ENCODE measurements around the gene SLCO4A1.

SLCO4A1 gene

DNA sequence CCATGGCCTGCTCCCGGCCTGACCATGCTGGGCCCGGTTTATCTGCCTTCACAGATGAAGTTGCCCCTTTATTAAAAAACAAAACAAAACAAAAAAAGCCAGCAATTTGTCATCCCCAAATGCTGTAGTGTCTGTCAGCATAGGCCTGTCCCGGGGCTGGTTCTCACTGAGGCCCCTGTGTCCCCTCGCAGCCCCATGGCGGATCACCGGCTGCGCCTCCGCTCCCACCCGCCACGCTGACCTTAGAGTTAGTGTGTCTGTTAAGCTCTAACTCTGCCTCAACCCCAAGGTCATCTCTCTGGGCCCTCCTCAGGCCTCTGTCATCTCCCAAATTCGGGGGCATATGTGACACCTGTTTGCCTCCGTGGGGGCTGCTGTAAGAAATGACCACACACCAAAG lies 11.1 kb downstream of the SLCO4A1 start:
- no peak for DNase-seq (ENCODE audit: low spot score)

GRCh38 chr20:62653951-62654685 lies 11.8 kb downstream of the SLCO4A1 start:
- no peak for DNase-seq (ENCODE audit: low spot score)

GRCh38 chr20:62655282-62656196 lies 13.2 kb downstream of the SLCO4A1 start:
- no peak for DNase-seq (ENCODE audit: low spot score)

GRCh38 chr20:62656197-62656918 lies 14.1 kb downstream of the SLCO4A1 start:
- no peak for DNase-seq (ENCODE audit: low spot score)

DNA sequence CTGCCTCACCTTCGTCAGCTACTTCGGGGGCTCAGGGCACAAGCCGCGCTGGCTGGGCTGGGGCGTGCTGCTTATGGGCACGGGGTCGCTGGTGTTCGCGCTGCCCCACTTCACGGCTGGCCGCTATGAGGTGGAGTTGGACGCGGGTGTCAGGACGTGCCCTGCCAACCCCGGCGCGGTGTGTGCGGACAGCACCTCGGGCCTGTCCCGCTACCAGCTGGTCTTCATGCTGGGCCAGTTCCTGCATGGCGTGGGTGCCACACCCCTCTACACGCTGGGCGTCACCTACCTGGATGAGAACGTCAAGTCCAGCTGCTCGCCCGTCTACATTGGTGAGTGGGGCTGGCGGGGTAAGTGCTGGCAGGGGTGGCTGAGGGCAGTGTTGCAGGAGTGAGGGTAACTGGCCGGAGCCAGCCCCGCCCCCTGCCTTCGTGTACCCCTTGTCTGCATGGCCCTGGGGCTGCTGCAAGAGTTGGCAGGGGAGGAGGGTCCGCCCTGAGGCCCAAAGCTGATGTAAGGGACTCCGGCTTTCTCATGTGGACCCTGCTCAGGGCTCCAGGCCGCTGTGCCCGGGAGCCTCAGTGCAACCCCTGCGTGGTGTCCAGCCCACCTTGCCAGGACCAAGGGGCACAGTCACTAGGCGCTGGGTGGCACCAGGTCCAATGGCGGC lies 14.8 kb downstream of the SLCO4A1 start:
- no peak for DNase-seq (ENCODE audit: low spot score)

GRCh38 chr20:62657589-62657942 lies 15.3 kb downstream of the SLCO4A1 start:
- DNase-seq (ENCODE audit: low spot score) = no peak

GRCh38 chr20:62657956-62658355 lies 15.7 kb downstream of the SLCO4A1 start:
- DNase-seq (ENCODE audit: low spot score) = no peak

- DNase-seq (ENCODE audit: low spot score) = no peak
Observed at GRCh38 chr20:62658593-62659178, 16.4 kb downstream of the SLCO4A1 start.

GRCh38 chr20:62659488-62660239 lies 17.4 kb downstream of the SLCO4A1 start:
- no peak for DNase-seq (ENCODE audit: low spot score)

DNA sequence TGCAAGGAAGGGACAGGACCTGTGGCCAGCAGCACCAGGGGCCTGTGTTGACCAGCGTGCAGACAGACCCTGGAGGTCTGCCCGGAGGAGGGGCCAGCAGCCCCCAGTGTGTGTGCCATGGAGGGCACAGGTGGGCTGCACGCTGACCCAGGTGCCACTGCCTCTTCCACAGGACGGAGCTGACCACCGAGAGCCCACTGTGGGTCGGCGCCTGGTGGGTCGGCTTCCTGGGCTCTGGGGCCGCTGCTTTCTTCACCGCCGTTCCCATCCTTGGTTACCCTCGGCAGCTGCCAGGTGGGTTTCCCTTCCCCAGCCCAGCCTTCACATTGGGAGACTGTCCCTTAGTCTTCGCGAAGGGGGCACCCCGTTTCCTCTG lies 17.9 kb downstream of the SLCO4A1 start:
- no peak for DNase-seq (ENCODE audit: low spot score)

- no peak for DNase-seq (ENCODE audit: low spot score)
Observed at GRCh38 chr20:62660768-62661167, 18.5 kb downstream of the SLCO4A1 start.

- no peak for DNase-seq (ENCODE audit: low spot score)
Observed at GRCh38 chr20:62661647-62662046, 19.3 kb downstream of the SLCO4A1 start.

- no peak for DNase-seq (ENCODE audit: low spot score)
Observed at GRCh38 chr20:62662422-62662821, 20.1 kb downstream of the SLCO4A1 start.

DNA sequence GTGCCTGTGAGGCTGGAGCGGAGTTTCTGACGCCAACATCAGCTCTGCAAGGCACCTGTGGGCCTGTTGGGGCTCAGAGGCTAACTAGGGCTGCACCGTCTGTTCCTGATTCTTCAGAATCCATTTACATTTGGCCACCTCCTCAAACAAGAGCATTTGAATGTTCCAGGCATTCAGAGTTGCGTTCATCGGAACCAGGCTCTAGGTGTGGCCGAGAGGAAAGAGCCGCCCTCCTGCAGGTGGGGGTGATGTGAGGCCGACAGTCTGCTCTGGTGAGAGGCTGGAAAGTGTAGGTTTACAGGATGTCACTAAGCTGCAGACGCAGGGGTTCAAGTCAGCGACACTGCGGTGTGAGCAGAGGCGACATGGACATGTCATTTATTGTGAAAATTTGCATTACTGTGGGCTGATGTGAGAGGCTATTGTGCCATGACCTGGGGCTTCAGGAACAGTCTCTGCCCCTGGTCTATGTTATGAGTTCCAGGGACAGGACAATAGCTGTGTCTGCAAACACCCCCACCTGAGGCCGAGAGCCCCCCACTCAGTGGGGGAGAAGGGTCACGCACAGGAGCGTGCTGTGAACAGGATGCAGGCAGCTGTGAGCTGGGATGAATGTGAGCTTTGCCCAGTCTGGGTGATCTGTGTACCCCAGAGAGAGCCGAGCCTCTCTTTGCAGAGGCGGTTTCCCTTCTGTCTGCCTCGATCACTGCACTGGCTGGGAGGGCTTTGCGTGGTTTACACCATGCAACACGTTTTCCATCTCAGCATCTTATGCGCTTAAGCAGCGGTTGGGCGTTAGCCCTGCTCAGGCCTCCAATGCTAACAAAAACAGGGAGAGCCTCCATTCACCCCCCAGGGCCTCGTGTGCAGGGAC lies 21.1 kb downstream of the SLCO4A1 start:
- DNase-seq (ENCODE audit: low spot score) = no peak

GRCh38 chr20:62664019-62664971 lies 22.0 kb downstream of the SLCO4A1 start:
- DNase-seq (ENCODE audit: low spot score) = no peak

DNA sequence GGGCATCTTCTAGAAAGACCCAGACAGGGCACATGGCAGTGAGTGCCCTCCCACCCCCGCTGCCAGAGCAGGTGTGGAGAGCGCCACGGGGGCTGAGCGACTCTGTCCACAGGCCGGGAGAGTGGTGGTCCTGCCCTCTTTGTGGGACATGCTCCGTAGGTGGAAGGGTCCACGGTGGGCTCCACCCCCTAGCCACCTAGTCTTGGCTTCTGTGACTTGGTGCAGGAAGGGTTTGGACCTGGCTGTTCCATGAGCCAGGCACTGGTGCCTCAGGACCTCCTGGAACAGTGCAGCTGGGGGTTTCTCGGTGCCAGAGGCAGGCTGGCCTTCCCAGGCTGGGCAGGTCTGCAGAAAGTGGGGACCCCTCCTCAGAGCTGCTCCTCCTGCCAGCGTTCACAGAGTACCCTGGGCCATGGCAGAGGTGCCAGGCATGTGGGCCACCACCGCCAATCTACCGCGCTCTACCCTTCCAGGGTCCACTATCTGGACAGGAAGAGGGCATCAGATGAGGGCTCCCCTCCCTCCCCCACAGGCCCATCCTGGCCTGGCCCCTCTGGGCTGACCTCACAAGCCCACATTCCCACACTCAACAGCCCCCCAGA lies 23.0 kb downstream of the SLCO4A1 start:
- no peak for DNase-seq (ENCODE audit: low spot score)

DNA sequence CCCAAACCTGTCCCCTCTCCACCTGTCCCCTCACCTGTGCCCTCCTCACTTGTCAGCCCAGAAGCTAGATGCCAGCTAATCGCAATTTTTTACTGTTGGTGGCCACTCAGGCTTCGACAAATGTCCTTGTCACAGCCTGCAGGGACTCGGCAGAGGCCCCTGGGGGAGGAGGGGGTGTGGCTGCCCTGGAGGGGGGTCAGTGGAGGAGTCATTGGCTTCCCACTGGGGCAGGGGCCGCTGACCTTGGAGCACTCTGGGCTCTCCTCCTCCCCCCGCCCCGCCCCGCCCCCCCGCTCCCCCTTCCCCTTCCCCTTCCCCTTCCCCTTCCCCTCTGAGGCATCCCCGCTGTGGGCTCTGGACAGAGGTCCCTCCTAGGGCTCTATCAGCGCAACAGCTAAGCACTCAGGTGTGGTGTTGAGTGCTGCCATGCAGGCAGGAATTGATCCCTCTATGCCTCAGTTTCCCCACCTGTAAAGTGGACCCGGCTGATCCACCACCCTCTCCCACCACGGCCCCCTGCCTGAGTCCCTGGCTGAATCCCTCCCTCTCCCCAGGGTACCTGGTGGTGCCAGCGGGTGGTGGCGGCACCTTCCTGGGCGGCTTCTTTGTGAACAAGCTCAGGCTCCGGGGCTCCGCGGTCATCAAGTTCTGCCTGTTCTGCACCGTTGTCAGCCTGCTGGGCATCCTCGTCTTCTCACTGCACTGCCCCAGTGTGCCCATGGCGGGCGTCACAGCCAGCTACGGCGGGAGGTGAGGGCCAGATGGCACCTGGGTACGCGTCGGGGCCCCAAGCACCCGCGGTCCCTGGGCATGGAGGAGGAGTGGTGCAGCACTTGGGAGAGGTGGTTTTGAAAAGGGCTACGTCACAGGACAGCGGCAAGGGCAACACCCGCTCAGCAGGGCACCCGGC lies 23.8 kb downstream of the SLCO4A1 start:
- no peak for DNase-seq (ENCODE audit: low spot score)

Data from iPS-NIHi11 (cell line).